Nasal cavity respiratory epithelium epithelial cell of viscerocranial mucosa (primary cell): ENCODE measurements around the gene PAMR1. TPM values are rescaled to one million over a fixed set of nuclear protein-coding genes. Genes with fewer than 3 reads are reported as not detected.

Source experiments
- total RNA-seq: library from RNA; depleted of rRNA; stranded (reverse); fragments of >200 nt; gene quantifications from 2 replicates; pipeline ENCODE4 v1.2.3, GENCODE V29; 2014

The PAMR1 gene
- 7.2 and 11.9 TPM in 2 replicates for total RNA-seq

GRCh38 chr11:35525501-35526175 lies at the start of gene PAMR1:
Gene PAMR1 (minus strand): TSS chr11:35525616. CDS start chr11:35525585, 31 bp downstream.

GRCh38 chr11:35419184-35419829 lies 106.1 kb downstream of the PAMR1 start, which contains the start of gene SLC1A2:
Gene SLC1A2 (minus strand): TSS chr11:35419558. CDS start chr11:35418966, 592 bp downstream.

Other genes with a start within 250 kb of the PAMR1 start
- under 0.01 and 0.07 TPM in 2 replicates for gene SLC1A2, start 106.1 kb downstream of the PAMR1 start, total RNA-seq
- 28.0 and 33.4 TPM in 2 replicates for gene FJX1, start 92.8 kb upstream of the PAMR1 start, total RNA-seq
- gene TRIM44, start 137.2 kb upstream of the PAMR1 start, total RNA-seq = 7.2 and 22.8 TPM in 2 replicates